Measurements from ENCODE around the gene ABCC8.
"Not testable (repeated sequence)": the region's sequence is repeated elsewhere in the genome, so short reads cannot be mapped to it uniquely, and the experiment has no call there.

Gene ABCC8

GRCh38 chr11:17463546-17464174 is 13.0 kb downstream of the ABCC8 start:
- no peak for DNase-seq

GRCh38 chr11:17462940-17463339 is 13.7 kb downstream of the ABCC8 start:
- no peak for DNase-seq

GRCh38 chr11:17460406-17460805 is 16.2 kb downstream of the ABCC8 start:
- DNase-seq: no peak

- no peak for DNase-seq
These were observed 17.3 kb downstream of the ABCC8 start for GRCh38 chr11:17459236-17459896.

GRCh38 chr11:17458268-17458667 is 18.4 kb downstream of the ABCC8 start:
- DNase-seq: no peak

GRCh38 chr11:17457396-17458173 is 19.1 kb downstream of the ABCC8 start:
- no peak for DNase-seq

GRCh38 chr11:17452668-17453067 is 24.0 kb downstream of the ABCC8 start:
- DNase-seq: no peak

- DNase-seq: no peak
These were observed 27.5 kb downstream of the ABCC8 start for GRCh38 chr11:17449158-17449557.

GRCh38 chr11:17446482-17446881 is 30.2 kb downstream of the ABCC8 start:
- no peak for DNase-seq

- DNase-seq: no peak
These were observed 31.3 kb downstream of the ABCC8 start for GRCh38 chr11:17445240-17445795.

- no peak for DNase-seq
These were observed 32.5 kb downstream of the ABCC8 start for GRCh38 chr11:17443926-17444690.

GRCh38 chr11:17443423-17443822 is 33.2 kb downstream of the ABCC8 start:
- no peak for DNase-seq

GRCh38 chr11:17443000-17443399 is 33.6 kb downstream of the ABCC8 start:
- DNase-seq: no peak

GRCh38 chr11:17439316-17439782 is 37.3 kb downstream of the ABCC8 start:
- no peak for DNase-seq

- no peak for DNase-seq
These were observed 39.3 kb downstream of the ABCC8 start for GRCh38 chr11:17437366-17437765.

- no peak for DNase-seq
These were observed 42.5 kb downstream of the ABCC8 start for GRCh38 chr11:17434108-17434507.

- DNase-seq: no peak
These were observed 44.6 kb downstream of the ABCC8 start for GRCh38 chr11:17432002-17432401.

GRCh38 chr11:17431139-17431538 is 45.5 kb downstream of the ABCC8 start:
- DNase-seq: no peak

- no peak for DNase-seq
These were observed 46.0 kb downstream of the ABCC8 start for GRCh38 chr11:17430616-17431015.

GRCh38 chr11:17428925-17429324 is 47.7 kb downstream of the ABCC8 start:
- DNase-seq: no peak

GRCh38 chr11:17428261-17428660 is 48.4 kb downstream of the ABCC8 start:
- DNase-seq: no peak

- not testable (repeated sequence) for DNase-seq
These were observed 50.4 kb downstream of the ABCC8 start for GRCh38 chr11:17426233-17426632.

Data from EL (cell line).